HG03066 (cell line): Measurements from ENCODE around the gene IFFO2.

ENCODE experiments used
- ATAC-seq: cut with Tn5 transposase; IDR thresholded peaks from one replicate; pipeline ENCODE4 v1.9.1; 2021; ENCODE audit warnings: low read depth; ENCODE audit not compliant: unreplicated experiment

The IFFO2 gene

GRCh38 chr1:18972991-18973390 is 16.5 kb upstream of the IFFO2 start:
- ATAC-seq: no peak

GRCh38 chr1:18972531-18972930 is 16.1 kb upstream of the IFFO2 start:
- ATAC-seq: no peak

DNA sequence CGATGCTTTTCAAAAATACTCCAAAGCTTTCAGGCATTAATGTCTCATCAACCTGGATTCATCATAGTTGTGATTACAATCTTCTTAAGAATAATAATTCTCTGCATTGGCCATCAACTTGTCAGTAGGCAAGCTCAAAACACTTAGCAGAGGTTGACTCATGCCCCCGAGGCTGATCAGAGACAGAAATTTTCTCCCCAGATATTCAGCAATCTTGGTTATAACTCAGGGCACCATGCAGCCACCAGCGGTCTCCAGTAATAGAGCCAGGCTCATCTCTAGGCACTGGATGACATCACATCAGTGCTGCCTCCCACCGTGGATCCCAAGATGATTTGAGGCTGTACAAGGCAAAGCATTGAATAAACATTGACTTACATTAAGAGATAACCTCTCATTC is 14.3 kb upstream of the IFFO2 start:
- ATAC-seq: no peak

DNA sequence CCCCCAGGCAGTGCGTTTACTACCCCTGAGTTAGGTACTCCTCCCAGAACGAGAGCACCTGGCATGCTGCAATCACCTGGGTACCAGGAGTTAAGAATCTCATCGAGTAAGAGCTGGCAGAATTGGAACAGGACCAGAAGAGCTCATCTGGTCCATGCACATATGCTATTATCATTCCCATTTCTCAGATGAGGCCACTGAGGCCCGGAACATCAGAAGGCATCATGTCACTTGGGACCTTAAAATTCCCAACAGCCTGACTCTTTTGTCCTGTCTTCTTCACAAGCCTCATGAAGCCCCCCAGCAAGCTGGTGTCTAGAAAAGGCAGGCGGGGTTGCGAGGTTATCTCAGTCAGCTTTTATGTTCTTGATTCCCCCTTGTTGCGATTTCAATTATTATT is 13.9 kb upstream of the IFFO2 start:
- ATAC-seq: no peak

DNA sequence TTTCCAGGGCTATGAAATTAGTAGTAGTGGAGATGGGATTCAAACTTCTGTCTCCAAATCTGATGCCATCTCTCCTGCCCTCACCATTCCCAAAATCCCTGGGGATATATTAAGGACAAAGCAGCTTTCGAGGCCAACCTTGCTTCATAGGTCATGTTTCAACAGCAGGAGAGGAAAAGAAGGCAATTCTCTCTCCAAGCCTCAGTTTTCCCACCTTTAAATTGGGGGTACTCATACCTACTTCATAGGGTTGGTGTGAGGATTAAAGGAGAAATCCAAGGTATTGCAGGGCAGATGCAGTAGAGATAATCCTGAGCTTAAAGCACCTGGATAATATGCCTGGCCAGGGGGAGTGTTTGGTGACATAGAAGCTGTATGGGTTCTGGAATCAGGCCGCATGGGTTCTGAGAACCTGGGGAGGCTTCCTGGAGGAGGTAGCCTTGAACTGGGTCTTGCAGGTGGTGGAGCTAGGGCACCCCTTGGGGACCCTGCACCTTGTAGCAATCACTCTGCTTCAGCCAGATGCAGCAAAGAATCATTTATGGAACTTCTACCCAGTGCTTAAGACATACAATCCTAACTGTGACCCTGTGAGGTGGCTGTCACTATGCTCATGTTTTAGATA is 10.7 kb upstream of the IFFO2 start:
- no peak for ATAC-seq

DNA sequence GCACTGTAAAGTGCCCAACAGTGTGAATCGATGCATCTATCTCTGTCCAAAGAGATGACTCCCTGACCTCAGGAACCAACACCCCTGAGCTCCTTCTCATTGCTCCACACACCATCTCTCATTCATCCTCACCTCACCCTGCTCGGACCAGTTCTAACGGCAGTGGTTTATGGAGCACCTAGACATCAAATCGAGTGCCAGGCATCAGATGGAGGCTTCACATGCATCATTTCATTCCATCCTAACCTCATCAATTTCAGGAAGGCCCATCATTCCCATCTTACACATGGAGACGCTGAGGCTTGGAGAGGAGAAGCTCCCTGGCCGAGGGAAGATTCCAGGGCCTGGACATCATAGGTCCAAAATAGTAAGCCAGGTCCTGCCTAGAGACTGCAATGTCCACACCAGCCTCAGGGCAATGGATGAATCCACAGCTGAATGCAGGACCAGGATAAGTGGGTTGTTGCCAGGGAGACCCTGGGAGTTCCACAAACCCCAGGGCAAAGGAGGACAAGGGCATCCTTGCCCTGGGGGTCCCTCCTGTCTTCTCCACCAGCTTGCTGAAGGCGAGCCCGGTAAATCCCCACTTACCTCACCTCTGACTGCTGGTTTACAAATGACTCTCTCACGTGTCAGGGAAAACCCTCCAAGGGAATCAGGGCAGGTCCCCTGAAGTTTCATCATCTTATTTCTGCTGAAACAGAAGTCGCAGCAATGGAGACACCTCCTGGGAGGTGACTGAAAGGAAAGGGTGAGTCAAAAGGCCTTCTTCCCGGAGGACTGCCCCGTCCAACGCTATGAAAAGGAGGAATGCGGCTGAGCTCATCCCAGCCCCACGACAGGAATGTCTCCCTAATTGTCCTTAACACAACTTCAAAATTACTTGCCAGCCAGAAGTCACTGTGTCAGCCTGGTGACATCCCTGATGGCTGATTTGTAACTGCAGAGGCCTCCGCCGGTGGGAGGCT is 9.0 kb upstream of the IFFO2 start:
- ATAC-seq: no peak

GRCh38 chr1:18963968-18964367 is 7.5 kb upstream of the IFFO2 start:
- ATAC-seq: no peak

GRCh38 chr1:18962855-18963737 is 6.6 kb upstream of the IFFO2 start:
- ATAC-seq: no peak

DNA sequence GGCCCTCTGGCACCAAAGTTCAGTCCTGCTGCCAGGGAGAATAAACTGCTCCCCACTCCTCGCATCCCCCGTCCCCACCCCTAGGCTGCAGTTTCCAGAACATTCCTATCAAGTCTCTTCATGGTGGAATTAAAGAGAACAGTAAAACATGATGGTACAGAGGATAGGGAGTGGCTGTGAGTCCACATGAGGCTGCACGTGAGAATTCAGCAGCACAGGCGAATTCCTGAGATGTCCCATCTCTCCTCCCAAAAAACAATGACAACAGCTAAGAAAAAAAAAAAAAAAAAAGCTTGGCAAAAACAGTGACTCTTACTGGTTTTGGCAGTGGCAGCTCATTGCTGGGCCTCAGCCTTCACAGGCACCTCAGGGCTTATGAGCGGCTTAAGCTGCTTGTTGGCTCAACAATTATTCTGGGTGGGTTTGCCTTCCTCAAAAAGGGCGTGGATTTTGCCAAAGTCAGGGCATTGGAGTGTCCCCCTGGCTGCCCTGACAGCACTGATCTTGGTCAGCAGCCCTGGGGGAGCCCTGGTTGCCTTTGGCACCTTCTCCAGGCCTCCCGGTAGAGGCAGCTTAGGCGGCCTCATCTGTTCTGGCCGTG is 5.7 kb upstream of the IFFO2 start:
- ATAC-seq: no peak

DNA sequence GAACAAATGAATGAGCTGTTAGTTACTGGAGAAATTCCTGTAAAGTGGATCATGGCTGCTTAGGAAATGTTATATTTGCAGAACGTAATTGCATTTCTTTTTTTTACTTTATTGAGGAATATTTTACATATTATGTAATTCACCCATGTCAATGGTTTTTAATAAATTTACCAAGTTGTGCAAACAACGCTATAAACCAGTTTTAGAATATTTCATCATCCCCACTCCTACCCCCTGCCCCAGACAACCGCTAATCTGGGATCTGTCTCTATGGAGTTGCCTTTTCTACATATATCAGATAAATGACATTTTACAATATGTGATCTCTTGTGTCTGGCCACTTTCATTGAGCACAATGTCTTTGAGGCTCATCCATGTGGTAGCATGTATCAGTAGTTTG is 4.3 kb upstream of the IFFO2 start:
- no peak for ATAC-seq

GRCh38 chr1:18960409-18960808 is 3.9 kb upstream of the IFFO2 start:
- ATAC-seq: no peak

DNA sequence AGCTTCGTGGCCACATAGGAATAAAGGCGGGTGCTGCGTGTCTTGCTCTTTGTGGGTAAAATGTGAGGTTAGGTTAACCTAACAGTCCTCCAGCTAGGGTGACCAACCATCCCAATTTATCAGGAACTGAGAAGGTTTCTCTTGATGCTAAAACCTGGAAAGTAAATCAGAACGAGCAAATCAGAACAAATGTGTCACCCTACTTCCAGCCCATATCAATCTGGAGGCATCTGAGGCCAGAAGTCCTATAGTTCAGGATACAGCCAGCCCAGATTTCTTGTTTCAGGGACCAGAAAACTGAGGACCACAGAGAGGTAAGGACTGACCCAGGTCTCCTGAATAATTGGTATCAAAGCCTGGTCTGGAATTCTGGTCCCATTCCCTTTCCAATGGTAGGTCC is 3.1 kb upstream of the IFFO2 start:
- no peak for ATAC-seq

GRCh38 chr1:18957532-18958300 is 1.2 kb upstream of the IFFO2 start:
- ATAC-seq: no peak

GRCh38 chr1:18957136-18957521 is 653 bp upstream of the IFFO2 start:
- no peak for ATAC-seq

GRCh38 chr1:18955441-18956192 is 859 bp downstream of the IFFO2 start:
- peak; percentile 17 for ATAC-seq

DNA sequence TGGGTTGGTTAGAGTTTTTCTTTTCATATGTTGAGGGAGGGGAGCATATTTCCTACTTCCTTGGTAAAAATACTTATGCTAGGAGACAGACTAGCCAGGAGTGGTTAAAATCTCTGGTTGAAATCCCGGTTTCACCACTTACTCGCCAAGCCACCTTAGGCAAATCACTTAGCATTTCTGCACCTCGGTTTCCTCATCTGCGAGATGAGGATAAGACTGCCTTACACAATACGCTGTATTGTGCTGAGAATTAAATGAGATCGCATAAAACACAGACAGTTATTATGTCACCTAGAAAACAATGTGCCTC is 1.4 kb downstream of the IFFO2 start:
- ATAC-seq: no peak

DNA sequence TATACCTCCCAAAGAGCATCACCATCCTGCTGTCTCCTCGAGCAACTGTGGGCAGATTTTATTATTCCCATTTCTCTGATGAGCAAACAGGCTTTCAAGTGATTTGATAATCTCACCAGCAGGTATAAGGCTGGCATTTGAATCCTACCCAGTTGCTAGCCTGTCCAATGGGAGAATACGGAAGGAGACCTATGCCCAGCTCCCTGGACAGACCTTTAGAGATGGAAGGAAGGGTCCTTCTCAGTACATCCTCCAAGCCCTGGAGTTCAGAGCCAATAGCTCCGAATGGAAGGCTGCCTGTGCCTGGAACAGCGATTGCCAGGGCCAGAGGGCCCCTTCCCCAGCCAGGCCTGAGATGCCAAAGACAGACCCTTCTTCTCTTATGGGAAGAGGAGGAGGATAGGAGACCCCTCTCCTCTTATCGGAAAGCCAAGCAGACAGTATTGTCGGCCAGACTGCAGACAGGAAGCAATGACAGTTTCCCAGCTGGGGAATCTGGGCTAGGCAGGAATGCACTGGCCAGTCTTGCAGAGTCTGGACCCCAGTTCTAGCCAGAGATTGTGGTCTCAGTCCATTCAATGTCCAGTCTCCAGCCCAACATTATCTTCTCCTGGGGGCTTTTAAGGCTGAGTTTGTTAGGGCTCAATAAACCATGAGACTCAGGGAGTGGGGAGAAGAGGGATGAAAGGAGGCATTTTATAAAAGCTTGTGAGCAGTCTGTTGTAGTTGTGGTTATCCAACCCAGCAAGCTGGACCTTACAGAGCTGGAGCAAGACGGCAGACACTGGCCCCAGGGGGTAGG is 2.0 kb downstream of the IFFO2 start:
- ATAC-seq: no peak

DNA sequence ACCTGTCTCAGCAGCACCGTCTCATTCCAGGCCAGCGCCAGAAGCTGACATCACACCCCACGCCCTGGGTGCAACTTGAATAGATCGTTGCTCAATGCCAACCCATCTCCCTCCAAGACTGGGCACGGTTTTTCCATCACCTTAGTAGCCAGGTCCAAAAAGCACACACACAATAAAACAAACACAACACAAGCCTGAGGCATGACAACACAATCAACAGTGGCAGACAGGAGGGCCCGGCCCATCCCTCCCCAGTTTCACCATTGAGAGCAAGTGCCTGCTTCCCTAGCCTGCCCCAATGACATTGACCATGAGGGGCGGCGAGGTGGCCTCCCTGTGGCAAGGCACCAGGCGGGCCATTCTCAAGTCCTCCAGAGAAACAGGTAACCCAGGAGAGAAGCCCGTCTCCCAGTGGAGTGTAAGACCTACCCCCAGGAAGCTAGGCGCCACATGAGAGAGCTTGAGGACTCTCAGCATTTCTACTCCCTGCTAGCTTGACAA is 2.7 kb downstream of the IFFO2 start:
- no peak for ATAC-seq
